Measurements from ENCODE around the gene PLPPR3. TPM values are rescaled to one million over a fixed set of nuclear protein-coding genes. Genes with fewer than 3 reads are reported as not detected.
"Not testable (repeated sequence)": the region's sequence is repeated elsewhere in the genome, so short reads cannot be mapped to it uniquely, and the experiment has no call there.

The PLPPR3 gene
- total RNA-seq, 1 donor from 2014 or later, result not detected

- DNase-seq, result no peak
- no peaks in the 10 kb centered on the region for H3K9me3 ChIP-seq (replicated peaks)
- no peak for TF ChIP-seq CTCF (IDR thresholded peaks at IDR 0.05; ENCODE audit: borderline replicate concordance)
- no peaks in the 10 kb centered on the region for H3K36me3 ChIP-seq
- H3K27me3 ChIP-seq (ENCODE audit: low read depth), result peaks cover 62% of the 10 kb centered on the region
- H3K4me3 ChIP-seq, result peak within 1 kb of the TSS; percentile 48
- peaks cover 32% of the 10 kb centered on the region for H3K4me1 ChIP-seq
- peak within 1 kb of the TSS; percentile 80 for H3K27ac ChIP-seq (replicated peaks)
- intact Hi-C loops (cut with micrococcal nuclease), result no loop called here
Observed at GRCh38 chr19:852136-853013, 30.6 kb upstream of the PLPPR3 start, which contains the start of gene ELANE. ELANE (plus strand) TSS chr19:852303; CDS start chr19:852329, 26 bp downstream.

GRCh38 chr19:850979-851335 lies 29.2 kb upstream of the PLPPR3 start:
- Histone ChIP-seq H3K4me1 (peaks cover 32% of the 10 kb centered on the region), H3K27ac (replicated peaks) (peak overlapping the region; percentile 80), H3K9me3 (replicated peaks) (no peaks in the 10 kb centered on the region), H3K27me3 (ENCODE audit: low read depth) (peaks cover 75% of the 10 kb centered on the region), H3K4me3 (peak overlapping the region; percentile 48), H3K36me3 (no peaks in the 10 kb centered on the region)
- no peak for TF ChIP-seq CTCF (IDR thresholded peaks at IDR 0.05; ENCODE audit: borderline replicate concordance)
- intact Hi-C loops (cut with micrococcal nuclease), result no loop called here
- DNase-seq, result no peak

- intact Hi-C loops (cut with micrococcal nuclease), result no loop called here
- H3K9me3 ChIP-seq (replicated peaks), result no peaks in the 10 kb centered on the region
- H3K27ac ChIP-seq (replicated peaks), result peak overlapping the region; percentile 80
- no peak for TF ChIP-seq CTCF (IDR thresholded peaks at IDR 0.05; ENCODE audit: borderline replicate concordance)
- H3K27me3 ChIP-seq (ENCODE audit: low read depth), result peaks cover 75% of the 10 kb centered on the region
- DNase-seq, result peak; percentile 93
- peaks cover 32% of the 10 kb centered on the region for H3K4me1 ChIP-seq
- no peaks in the 10 kb centered on the region for H3K36me3 ChIP-seq
- H3K4me3 ChIP-seq, result peak overlapping the region; percentile 48
Observed at GRCh38 chr19:850221-850978, 28.6 kb upstream of the PLPPR3 start.

- DNase-seq; H3K36me3 ChIP-seq; H3K9me3 ChIP-seq (replicated peaks); H3K4me3 ChIP-seq; intact Hi-C loops (cut with micrococcal nuclease): not testable (repeated sequence)
- H3K27me3 ChIP-seq (ENCODE audit: low read depth), result peaks cover 74% of the 10 kb centered on the region
- H3K4me1 ChIP-seq, result peaks cover 32% of the 10 kb centered on the region
- H3K27ac ChIP-seq (replicated peaks), result peak overlapping the region; percentile 63
Observed at GRCh38 chr19:849195-849594, 27.4 kb upstream of the PLPPR3 start.

- Histone ChIP-seq H3K27ac (replicated peaks) (peak overlapping the region; percentile 63), H3K36me3 (no peaks in the 10 kb centered on the region), H3K27me3 (ENCODE audit: low read depth) (peaks cover 77% of the 10 kb centered on the region), H3K4me3 (no peak overlapping the region), H3K9me3 (replicated peaks) (no peaks in the 10 kb centered on the region), H3K4me1 (peaks cover 37% of the 10 kb centered on the region)
- no peak for DNase-seq
- intact Hi-C loops (cut with micrococcal nuclease), result no loop called here
- TF ChIP-seq CTCF (IDR thresholded peaks at IDR 0.05; ENCODE audit: borderline replicate concordance), result no peak
Observed at GRCh38 chr19:848386-848921, 26.7 kb upstream of the PLPPR3 start.
